HG03025 (cell line): ENCODE data around the gene ABCD1.
"Not testable (repeated sequence)": the region's sequence is repeated elsewhere in the genome, so short reads cannot be mapped to it uniquely, and the experiment has no call there.

Experiments
- ATAC-seq: cut with Tn5 transposase; IDR thresholded peaks from one replicate; pipeline ENCODE4 v1.9.1; 2021; ENCODE audit warnings: mild to moderate bottlenecking, moderate library complexity; ENCODE audit not compliant: unreplicated experiment, low FRiP score

Gene ABCD1

GRCh38 chrX:153706799-153707198, 17.9 kb upstream of the ABCD1 start:
- no peak for ATAC-seq

- ATAC-seq, result no peak
Observed at GRCh38 chrX:153707406-153707805, 17.2 kb upstream of the ABCD1 start.

- no peak for ATAC-seq
Observed at GRCh38 chrX:153708415-153708814, 16.2 kb upstream of the ABCD1 start.

GRCh38 chrX:153709726-153710674, 14.7 kb upstream of the ABCD1 start:
- no peak for ATAC-seq

- ATAC-seq, result no peak
Observed at GRCh38 chrX:153714256-153714655, 10.4 kb upstream of the ABCD1 start.

GRCh38 chrX:153717445-153717844, 7.2 kb upstream of the ABCD1 start:
- ATAC-seq, result no peak

GRCh38 chrX:153719238-153719637, 5.4 kb upstream of the ABCD1 start:
- no peak for ATAC-seq

GRCh38 chrX:153719701-153720100, 5.0 kb upstream of the ABCD1 start:
- no peak for ATAC-seq

GRCh38 chrX:153722704-153723350, 1.8 kb upstream of the ABCD1 start:
- ATAC-seq, result no peak

- peak; percentile 26 for ATAC-seq
Observed at GRCh38 chrX:153723351-153724251, 1.1 kb upstream of the ABCD1 start.

GRCh38 chrX:153725039-153725831, 579 bp downstream of the ABCD1 start:
- no peak for ATAC-seq

- ATAC-seq, result no peak
Observed at GRCh38 chrX:153725832-153726285, 1.2 kb downstream of the ABCD1 start.

- ATAC-seq, result no peak
Observed at GRCh38 chrX:153726286-153727122, 1.8 kb downstream of the ABCD1 start.

GRCh38 chrX:153727123-153727931, 2.7 kb downstream of the ABCD1 start:
- ATAC-seq, result no peak

GRCh38 chrX:153728095-153728494, 3.4 kb downstream of the ABCD1 start:
- no peak for ATAC-seq

GRCh38 chrX:153728951-153729631, 4.4 kb downstream of the ABCD1 start:
- ATAC-seq, result no peak

GRCh38 chrX:153730115-153730514, 5.5 kb downstream of the ABCD1 start:
- not testable (repeated sequence) for ATAC-seq
